AG20443 (cell line): Measurements from ENCODE around the gene PCDHGA12.
"Not testable (repeated sequence)": the region's sequence is repeated elsewhere in the genome, so short reads cannot be mapped to it uniquely, and the experiment has no call there.

Experiments used
- DNase-seq: peaks from one replicate; pipeline ENCODE4 v3.0.0; 2012; ENCODE audit warnings: low spot score, mixed read lengths

The PCDHGA12 gene

GRCh38 chr5:141407790-141408505, 22.4 kb upstream of the PCDHGA12 start, which contains the start of gene PCDHGB6:
PCDHGB6 (plus strand) TSS chr5:141408021; CDS start chr5:141408203, 182 bp downstream.
- peak; percentile 57 for DNase-seq

GRCh38 chr5:141409598-141410306, 20.6 kb upstream of the PCDHGA12 start:
- DNase-seq, result no peak

- DNase-seq, result no peak
These were observed 18.7 kb upstream of the PCDHGA12 start for GRCh38 chr5:141411575-141411974.

GRCh38 chr5:141412854-141413539, 17.3 kb upstream of the PCDHGA12 start, which contains the start of gene PCDHGA10:
PCDHGA10 (plus strand) TSS chr5:141412987; CDS start chr5:141413176, 189 bp downstream.
- peak; percentile 78 for DNase-seq

GRCh38 chr5:141413540-141414069, 16.7 kb upstream of the PCDHGA12 start:
- DNase-seq, result no peak

GRCh38 chr5:141414548-141415274, 15.6 kb upstream of the PCDHGA12 start:
- DNase-seq, result not testable (repeated sequence)

GRCh38 chr5:141415275-141415618, 15.1 kb upstream of the PCDHGA12 start:
- DNase-seq, result not testable (repeated sequence)

GRCh38 chr5:141417494-141418172, 12.7 kb upstream of the PCDHGA12 start, which contains the start of gene PCDHGB7:
PCDHGB7 (plus strand) TSS chr5:141417677; CDS start chr5:141417860, 183 bp downstream.
- DNase-seq, result peak; percentile 74

- DNase-seq, result no peak
These were observed 11.0 kb upstream of the PCDHGA12 start for GRCh38 chr5:141419074-141419880.

GRCh38 chr5:141420855-141421488, 9.3 kb upstream of the PCDHGA12 start, which contains the start of gene PCDHGA11:
PCDHGA11 (plus strand) TSS chr5:141421051; CDS start chr5:141421228, 177 bp downstream.
- DNase-seq, result peak; percentile 57

- no peak for DNase-seq
These were observed 8.8 kb upstream of the PCDHGA12 start for GRCh38 chr5:141421489-141421855.

- no peak for DNase-seq
These were observed 7.5 kb upstream of the PCDHGA12 start for GRCh38 chr5:141422742-141423291.

- no peak for DNase-seq
These were observed 2.4 kb upstream of the PCDHGA12 start for GRCh38 chr5:141427783-141428426.

- DNase-seq, result no peak
These were observed 979 bp downstream of the PCDHGA12 start for GRCh38 chr5:141431286-141431685.

- DNase-seq, result not testable (repeated sequence)
These were observed 2.0 kb downstream of the PCDHGA12 start for GRCh38 chr5:141432308-141432707.

- not testable (repeated sequence) for DNase-seq
These were observed 2.4 kb downstream of the PCDHGA12 start for GRCh38 chr5:141432726-141433125.

GRCh38 chr5:141434006-141434405, 3.7 kb downstream of the PCDHGA12 start:
- DNase-seq, result no peak

GRCh38 chr5:141437221-141437620, 6.9 kb downstream of the PCDHGA12 start:
- DNase-seq, result no peak
